DND-41 (cell line): Measurements from ENCODE around the gene PAWR.

Experiments
- ATAC-seq: fragments of 200-7000 bp; cut with Tn5 transposase; 3 replicates; pipeline ENCODE4 v1.9.1; 2021; ENCODE audit warnings: low read depth; ENCODE audit not compliant: insufficient read depth
- DNase-seq: peaks from one replicate; pipeline ENCODE4 v3.0.0-alpha.2; 2020
- H2AFZ ChIP-seq: 2 replicates; pipeline ENCODE4 v1.6.0; 2012; ENCODE audit warnings: low read depth, low read length
- H3K27ac ChIP-seq: 2 replicates; pipeline ENCODE4 v1.5.1; 2012; ENCODE audit warnings: low read length, inconsistent platforms
- H3K27me3 ChIP-seq: fragments of 200-600 bp; sonication (generic); 2 replicates; pipeline ENCODE4 v1.6.0; 2012; ENCODE audit warnings: low read length, mild to moderate bottlenecking, inconsistent platforms; ENCODE audit not compliant: insufficient read depth, poor library complexity
- H3K36me3 ChIP-seq: 2 replicates; pipeline ENCODE4 v1.5.1; 2012; ENCODE audit warnings: low read length, inconsistent platforms; ENCODE audit not compliant: insufficient read depth
- H3K4me1 ChIP-seq: 2 replicates; pipeline ENCODE4 v1.5.1; 2012; ENCODE audit warnings: mild to moderate bottlenecking, low read length; ENCODE audit not compliant: insufficient read depth
- H3K4me2 ChIP-seq: 2 replicates; pipeline ENCODE4 v1.6.0; 2012; ENCODE audit warnings: mild to moderate bottlenecking, moderate library complexity, low read length, inconsistent platforms; ENCODE audit not compliant: insufficient read depth
- H3K4me3 ChIP-seq, 2 experiments: fragments of 200-600 bp in 1 of 2; shearing (Covaris generic) in 1 of 2; 2 replicates each; pipeline ENCODE4 v1.5.1; 2012 to 2016; ENCODE audit warnings: inconsistent platforms in 2 of 2, low read length in 2 of 2, mild to moderate bottlenecking in 2 of 2, low read depth in 1 of 2, moderate library complexity in 1 of 2
- H3K79me2 ChIP-seq: 2 replicates; pipeline ENCODE4 v1.6.0; 2012; ENCODE audit warnings: low read length, inconsistent platforms; ENCODE audit not compliant: insufficient read depth
- H3K9ac ChIP-seq: 2 replicates; pipeline ENCODE4 v1.6.0; 2012; ENCODE audit warnings: low read depth, mild to moderate bottlenecking, inconsistent platforms, low read length, moderate library complexity
- H3K9me3 ChIP-seq: 2 replicates; pipeline ENCODE4 v1.5.1; 2012; ENCODE audit warnings: low read length, moderate library complexity, mild to moderate bottlenecking, inconsistent platforms; ENCODE audit not compliant: insufficient read depth, severe bottlenecking
- H4K20me1 ChIP-seq: 2 replicates; pipeline ENCODE4 v1.6.0; 2012; ENCODE audit warnings: low read length; ENCODE audit not compliant: insufficient read depth
- EZH2 ChIP-seq: IDR thresholded peaks from 3 replicates; pipeline ENCODE4 v1.6.1; 2012; ENCODE audit warnings: borderline replicate concordance, low read depth, mild to moderate bottlenecking, moderate library complexity, low read length, inconsistent platforms; ENCODE audit not compliant: severe bottlenecking
- TF ChIP-seq, protein P1 (sequence below): IDR thresholded peaks from 2 replicates; pipeline ENCODE4 v1.5.1; 2012; ENCODE audit warnings: borderline replicate concordance, low read length, moderate library complexity, mild to moderate bottlenecking; ENCODE audit not compliant: poor library complexity, severe bottlenecking; ENCODE audit errors: extremely low read depth

PAWR gene

GRCh38 chr12:79553863-79554574 lies 136.7 kb downstream of the PAWR start:
- Histone ChIP-seq H3K79me2 (no peaks in the 10 kb centered on the region), H3K36me3 (no peaks in the 10 kb centered on the region), H3K27ac (no peak overlapping the region), H3K9ac (no peak overlapping the region), H3K4me1 (no peaks in the 10 kb centered on the region), H4K20me1 (no peaks in the 10 kb centered on the region), H3K9me3 (no peaks in the 10 kb centered on the region), H3K4me2 (no peak overlapping the region), H2AFZ (no peak overlapping the region), H3K4me3 (no peak overlapping the region), H3K27me3 (no peaks in the 10 kb centered on the region)
- no peak for TF ChIP-seq EZH2
- TF ChIP-seq, protein P1, sequence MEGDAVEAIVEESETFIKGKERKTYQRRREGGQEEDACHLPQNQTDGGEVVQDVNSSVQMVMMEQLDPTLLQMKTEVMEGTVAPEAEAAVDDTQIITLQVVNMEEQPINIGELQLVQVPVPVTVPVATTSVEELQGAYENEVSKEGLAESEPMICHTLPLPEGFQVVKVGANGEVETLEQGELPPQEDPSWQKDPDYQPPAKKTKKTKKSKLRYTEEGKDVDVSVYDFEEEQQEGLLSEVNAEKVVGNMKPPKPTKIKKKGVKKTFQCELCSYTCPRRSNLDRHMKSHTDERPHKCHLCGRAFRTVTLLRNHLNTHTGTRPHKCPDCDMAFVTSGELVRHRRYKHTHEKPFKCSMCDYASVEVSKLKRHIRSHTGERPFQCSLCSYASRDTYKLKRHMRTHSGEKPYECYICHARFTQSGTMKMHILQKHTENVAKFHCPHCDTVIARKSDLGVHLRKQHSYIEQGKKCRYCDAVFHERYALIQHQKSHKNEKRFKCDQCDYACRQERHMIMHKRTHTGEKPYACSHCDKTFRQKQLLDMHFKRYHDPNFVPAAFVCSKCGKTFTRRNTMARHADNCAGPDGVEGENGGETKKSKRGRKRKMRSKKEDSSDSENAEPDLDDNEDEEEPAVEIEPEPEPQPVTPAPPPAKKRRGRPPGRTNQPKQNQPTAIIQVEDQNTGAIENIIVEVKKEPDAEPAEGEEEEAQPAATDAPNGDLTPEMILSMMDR = no peak
- ATAC-seq = no peak
- DNase-seq = no peak

DNA sequence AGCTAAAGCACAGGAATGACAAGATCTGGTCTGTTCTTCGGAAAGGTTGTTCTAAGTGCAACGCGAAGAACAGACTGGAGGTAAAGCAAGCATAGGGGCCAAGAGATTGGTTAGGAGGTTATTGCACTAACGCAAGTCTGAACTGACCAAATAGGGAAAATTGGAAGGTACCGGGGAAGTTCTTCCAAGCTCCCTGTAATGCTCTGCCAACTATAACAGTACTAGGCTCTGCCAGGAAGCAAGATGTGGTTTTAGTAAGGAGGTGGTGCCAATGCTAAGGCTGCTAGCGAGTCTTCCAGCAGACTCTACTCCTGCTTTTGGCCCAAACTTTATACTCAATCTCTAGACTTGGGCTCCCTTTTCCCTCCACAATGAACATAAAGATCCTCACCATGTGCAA lies 138.6 kb downstream of the PAWR start:
- Histone ChIP-seq H3K27ac (no peak overlapping the region), H3K9me3 (no peaks in the 10 kb centered on the region), H3K79me2 (no peaks in the 10 kb centered on the region), H4K20me1 (no peaks in the 10 kb centered on the region), H3K36me3 (no peaks in the 10 kb centered on the region), H3K27me3 (no peaks in the 10 kb centered on the region), H3K9ac (no peak overlapping the region), H3K4me1 (no peaks in the 10 kb centered on the region), H3K4me2 (no peak overlapping the region), H3K4me3 (no peak overlapping the region), H2AFZ (no peak overlapping the region)
- ATAC-seq = no peak
- no peak for DNase-seq
- no peak for TF ChIP-seq EZH2
- TF ChIP-seq, protein P1 = no peak

DNA sequence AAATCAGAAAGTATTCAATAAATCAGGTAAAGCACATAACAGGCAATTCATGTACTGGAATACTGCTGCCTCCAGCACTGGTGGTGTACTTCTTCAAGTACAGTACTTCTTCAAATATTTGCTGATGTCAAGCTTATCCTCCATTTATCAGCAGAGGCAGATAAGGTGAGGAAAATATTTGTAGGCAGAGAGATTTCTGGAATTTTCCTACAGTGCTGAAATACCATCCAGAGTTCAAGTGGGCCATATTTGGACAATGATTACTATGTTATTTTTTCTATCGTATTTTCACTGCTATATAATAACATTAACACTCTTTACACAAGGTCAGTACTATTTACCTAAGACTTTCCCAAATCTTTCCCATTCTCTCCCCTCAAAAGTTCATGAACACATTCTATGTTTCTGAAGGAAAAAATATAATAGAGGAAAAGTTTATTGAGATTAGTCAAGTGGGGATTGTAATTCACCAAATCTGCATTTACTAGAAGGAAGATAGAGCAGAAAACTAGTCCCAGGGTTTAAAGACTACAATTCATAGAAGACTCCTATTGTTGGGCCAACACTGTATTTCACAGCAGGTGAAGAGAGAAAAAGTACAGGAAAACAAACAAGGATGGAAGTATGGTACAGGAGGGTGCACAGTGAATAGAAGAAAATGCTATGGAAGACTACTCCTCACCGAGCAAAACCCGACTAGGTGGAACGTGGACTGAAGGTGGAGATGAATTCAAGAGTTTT lies 141.1 kb downstream of the PAWR start:
- Histone ChIP-seq H3K4me2 (no peak overlapping the region), H3K27ac (no peak overlapping the region), H3K79me2 (no peaks in the 10 kb centered on the region), H4K20me1 (no peaks in the 10 kb centered on the region), H2AFZ (no peak overlapping the region), H3K27me3 (no peaks in the 10 kb centered on the region), H3K36me3 (no peaks in the 10 kb centered on the region), H3K4me3 (no peak overlapping the region), H3K9ac (no peak overlapping the region), H3K9me3 (no peaks in the 10 kb centered on the region), H3K4me1 (no peaks in the 10 kb centered on the region)
- DNase-seq (no peak), ATAC-seq (no peak)
- TF ChIP-seq, protein P1 = no peak
- no peak for TF ChIP-seq EZH2
